BJ (cell line): ENCODE data around the gene MORN3. TPM values are rescaled to one million over a fixed set of nuclear protein-coding genes. Genes with fewer than 3 reads are reported as not detected.
A peak's percentile ranks its signal among the peaks of the same experiment; 100 is the strongest.

Source experiments
- CTCF ChIA-PET: fragments of 350-600 bp; formaldehyde crosslinking; extraction: SDS; loops from one replicate; lab custom pipeline; 2021; ENCODE audit warnings: antibody characterized with exemption, inconsistent platforms; lab: Yijun Ruan, JAX
- POLR2A ChIA-PET: fragments of 300-600 bp; sonication (Branson Sonifier 250); formaldehyde crosslinking; extraction: SDS; loops from one replicate; lab custom pipeline; 2021; ENCODE audit warnings: antibody characterized with exemption; lab: Charles Lee
- DNase-seq: peaks from one replicate; pipeline ENCODE4 v3.0.0-alpha.2; 2011; ENCODE audit warnings: low read depth
- H3K27me3 ChIP-seq: 2 replicates; pipeline ENCODE4 v1.6.0; 2011; ENCODE audit warnings: low read length; ENCODE audit not compliant: control insufficient read depth, insufficient read depth
- H3K36me3 ChIP-seq: 2 replicates; pipeline ENCODE4 v1.5.1; 2011; ENCODE audit warnings: low read length; ENCODE audit not compliant: control insufficient read depth, insufficient read depth
- H3K4me3 ChIP-seq: 2 replicates; pipeline ENCODE4 v1.5.1; 2011; ENCODE audit warnings: low read depth, mild to moderate bottlenecking, control low read depth, low read length
- CTCF ChIP-seq: IDR thresholded peaks from 2 replicates; pipeline ENCODE4 v1.5.1; 2011; ENCODE audit warnings: low read depth, mild to moderate bottlenecking, control low read depth, inconsistent platforms, low read length, moderate library complexity; ENCODE audit not compliant: insufficient read depth
- polyA plus RNA-seq: library from polyadenylated mRNA; depleted of rRNA; stranded (reverse); fragments of >200 nt; gene quantifications from 2 replicates; pipeline ENCODE4 v1.2.3, GENCODE V29; 2011

MORN3 gene
- polyA plus RNA-seq, 1 experiment, result 0.28 TPM

GRCh38 chr12:121628536-121628935 is 40.9 kb downstream of the MORN3 start:
- TF ChIP-seq CTCF, result no peak
- H3K27me3 ChIP-seq, result no peaks in the 10 kb centered on the region
- ChIA-PET POLR2A (interaction anchor here (0.6 kb wide), 1 partner anchor 71 kb away, joined by 3 read pairs; no protein-coding TSS in a partner anchor), CTCF (interaction anchor here (0.6 to 4.1 kb wide), 5 partner anchors 18 to 130 kb away, joined by 3 to 15 read pairs (median 4); partner anchors contain the start of gene MORN3)
- H3K36me3 ChIP-seq, result no peaks in the 10 kb centered on the region
- no peak overlapping the region for H3K4me3 ChIP-seq
- no peak for DNase-seq

GRCh38 chr12:121628037-121628436 is 41.4 kb downstream of the MORN3 start:
- no peak for TF ChIP-seq CTCF
- DNase-seq, result no peak
- H3K27me3 ChIP-seq, result no peaks in the 10 kb centered on the region
- CTCF ChIA-PET, result interaction anchor here (0.6 to 6.3 kb wide), 5 partner anchors 9 to 129 kb away, joined by 3 to 75 read pairs (median 7); no protein-coding TSS in a partner anchor
- peak overlapping the region; percentile 59 for H3K4me3 ChIP-seq
- POLR2A ChIA-PET, result interaction anchor here (0.6 kb wide), 1 partner anchor 71 kb away, joined by 3 read pairs; no protein-coding TSS in a partner anchor
- H3K36me3 ChIP-seq, result no peaks in the 10 kb centered on the region

- TF ChIP-seq CTCF, result peak; percentile 34
Observed at GRCh38 chr12:121626853-121627640, 42.4 kb downstream of the MORN3 start.

GRCh38 chr12:121626087-121626852 is 43.2 kb downstream of the MORN3 start, which contains the start of gene ORAI1:
TSS of gene ORAI1 (plus strand) at chr12:121626530.
- ChIA-PET POLR2A (interaction anchor here (0.6 kb wide), 1 partner anchor 24 kb away, joined by 8 read pairs; no protein-coding TSS in a partner anchor), CTCF (interaction anchor here (0.9 to 6.3 kb wide), 15 partner anchors 9 to 132 kb away, joined by 3 to 75 read pairs (median 4); partner anchors contain the start of gene MORN3)
- no peaks in the 10 kb centered on the region for H3K36me3 ChIP-seq
- peak within 1 kb of the TSS; percentile 59 for H3K4me3 ChIP-seq
- TF ChIP-seq CTCF, result 0 out of 2 replicates have a peak, but pooled peaks have one; percentile 2
- peak; percentile 54 for DNase-seq
- no peaks in the 10 kb centered on the region for H3K27me3 ChIP-seq

More at GRCh38 chr12:121626853-121627640, 42.4 kb downstream of the MORN3 start:
- POLR2A ChIA-PET, result interaction anchor here (0.6 kb wide), 1 partner anchor 25 kb away, joined by 8 read pairs; no protein-coding TSS in a partner anchor
- H3K36me3 ChIP-seq, result no peaks in the 10 kb centered on the region
- no peaks in the 10 kb centered on the region for H3K27me3 ChIP-seq
- CTCF ChIA-PET, result interaction anchor here (0.9 to 6.3 kb wide), 16 partner anchors 8 to 133 kb away, joined by 3 to 75 read pairs (median 4); partner anchors contain the start of gene MORN3
- no peak for DNase-seq
- peak overlapping the region; percentile 59 for H3K4me3 ChIP-seq
